ENCODE results near the gene RSPO4. TPM values are rescaled to one million over a fixed set of nuclear protein-coding genes. Genes with fewer than 3 reads are reported as not detected.

RSPO4 gene
- total and polyA plus RNA-seq, 2 donors from 2014 or later = 0.13 to 0.45 TPM

DNA sequence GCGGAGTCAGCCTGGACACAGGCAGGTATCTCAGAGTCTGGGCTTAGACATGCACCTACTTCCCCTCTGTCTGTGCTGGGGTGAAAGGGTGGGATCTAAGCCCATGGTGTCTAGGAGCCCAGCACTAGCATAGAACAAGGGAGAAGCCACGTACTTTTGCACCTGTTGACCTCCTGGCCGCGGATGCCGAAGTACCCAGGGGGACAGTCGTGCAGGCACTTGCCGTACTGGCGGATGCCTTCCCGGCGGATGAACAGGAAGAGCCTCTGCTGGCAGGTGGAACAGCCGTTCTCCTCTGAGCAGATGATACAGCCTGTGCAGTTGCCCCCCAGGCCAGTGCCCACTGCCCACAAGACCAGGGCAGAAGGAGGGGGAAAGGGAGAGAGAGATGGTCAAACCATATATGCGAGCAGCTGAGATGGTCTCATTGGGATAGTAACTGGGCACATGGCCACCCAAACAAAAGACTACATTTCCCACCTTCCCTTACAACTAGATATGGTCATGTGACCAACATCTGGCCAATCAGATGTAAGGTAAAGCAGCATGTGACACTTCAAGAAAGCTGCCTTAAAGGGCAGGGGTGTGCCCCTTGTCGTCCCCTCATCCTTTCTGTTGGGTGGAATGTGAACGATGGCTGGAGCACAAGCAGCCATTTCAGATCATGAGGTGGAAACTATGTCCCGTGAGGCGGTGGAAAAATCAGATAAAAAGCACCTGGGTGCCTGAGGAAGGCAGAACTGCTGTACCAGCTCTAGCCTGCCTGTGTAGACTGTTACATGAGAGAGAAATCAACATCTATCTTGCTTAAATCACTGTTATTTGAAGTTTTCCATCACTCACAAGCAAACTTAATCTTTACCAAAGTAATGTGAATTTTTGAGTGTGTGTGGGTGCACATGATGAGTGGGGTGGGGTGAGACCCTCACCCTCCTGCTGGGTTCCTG is 34.0 kb downstream of the RSPO4 start:
- Histone ChIP-seq H3K4me3 (ENCODE audit: low read length in 3 of 3) (no peak overlapping the region), H3K36me3 (ENCODE audit: control insufficient read depth in 2 of 3, insufficient read depth in 3 of 3, low read length in 3 of 3) (no peaks in the 10 kb centered on the region), H3K27ac (ENCODE audit: low read depth in 2 of 2, low read length in 2 of 2) (no peak overlapping the region), H3K27me3 (ENCODE audit: control insufficient read depth, insufficient read depth, low read length) (no peaks in the 10 kb centered on the region), H3K9ac (ENCODE audit: low read length in 3 of 3) (no peak overlapping the region), H3K4me1 (ENCODE audit: control insufficient read depth in 2 of 3, insufficient read depth in 2 of 3, low read depth in 1 of 3, low read length in 3 of 3) (no peaks in the 10 kb centered on the region), H3K9me3 (ENCODE audit: control insufficient read depth in 2 of 3, insufficient read depth in 1 of 3, low read length in 3 of 3) (no peaks in the 10 kb centered on the region)
- intact Hi-C loops (cut with DNase I) = no loop called here
- DNase-seq (peak in 1 of 5 donors; percentile 28), FAIRE-seq (no peak)
- TF ChIP-seq, protein P1, sequence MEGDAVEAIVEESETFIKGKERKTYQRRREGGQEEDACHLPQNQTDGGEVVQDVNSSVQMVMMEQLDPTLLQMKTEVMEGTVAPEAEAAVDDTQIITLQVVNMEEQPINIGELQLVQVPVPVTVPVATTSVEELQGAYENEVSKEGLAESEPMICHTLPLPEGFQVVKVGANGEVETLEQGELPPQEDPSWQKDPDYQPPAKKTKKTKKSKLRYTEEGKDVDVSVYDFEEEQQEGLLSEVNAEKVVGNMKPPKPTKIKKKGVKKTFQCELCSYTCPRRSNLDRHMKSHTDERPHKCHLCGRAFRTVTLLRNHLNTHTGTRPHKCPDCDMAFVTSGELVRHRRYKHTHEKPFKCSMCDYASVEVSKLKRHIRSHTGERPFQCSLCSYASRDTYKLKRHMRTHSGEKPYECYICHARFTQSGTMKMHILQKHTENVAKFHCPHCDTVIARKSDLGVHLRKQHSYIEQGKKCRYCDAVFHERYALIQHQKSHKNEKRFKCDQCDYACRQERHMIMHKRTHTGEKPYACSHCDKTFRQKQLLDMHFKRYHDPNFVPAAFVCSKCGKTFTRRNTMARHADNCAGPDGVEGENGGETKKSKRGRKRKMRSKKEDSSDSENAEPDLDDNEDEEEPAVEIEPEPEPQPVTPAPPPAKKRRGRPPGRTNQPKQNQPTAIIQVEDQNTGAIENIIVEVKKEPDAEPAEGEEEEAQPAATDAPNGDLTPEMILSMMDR (IDR thresholded peaks at IDR 0.05; ENCODE audit: borderline replicate concordance, extremely low read depth, insufficient read depth) = no peak

DNA sequence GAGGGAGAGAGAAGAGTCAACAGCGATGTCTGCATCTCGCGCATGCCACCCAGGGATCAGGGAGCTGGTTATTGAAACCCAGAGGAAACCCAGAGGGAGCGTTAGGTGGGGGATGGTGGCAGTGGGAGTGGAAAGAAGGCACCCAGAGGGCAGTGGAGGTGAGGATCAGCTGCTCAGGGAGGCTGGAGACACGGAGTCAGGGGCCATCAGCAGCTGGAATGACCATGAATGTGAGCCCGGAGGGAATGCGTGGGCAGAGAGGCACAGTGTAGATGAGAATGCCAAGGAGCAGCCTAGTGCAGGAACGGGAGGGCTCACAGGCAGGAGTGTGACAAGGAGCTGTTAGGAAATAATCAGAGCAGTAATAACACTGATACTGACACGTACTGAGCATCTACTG is 36.2 kb downstream of the RSPO4 start:
- TF ChIP-seq, protein P1 (IDR thresholded peaks at IDR 0.05; ENCODE audit: borderline replicate concordance, extremely low read depth, insufficient read depth) = no peak
- intact Hi-C loops (cut with DNase I) = no loop called here
- peak in 4 of 5 donors; percentile 54 to 70 (median 60) for DNase-seq
- Histone ChIP-seq H3K9ac (ENCODE audit: low read length in 3 of 3) (no peak overlapping the region), H3K4me3 (ENCODE audit: low read length in 3 of 3) (no peak overlapping the region), H3K9me3 (ENCODE audit: control insufficient read depth in 2 of 3, insufficient read depth in 1 of 3, low read length in 3 of 3) (no peaks in the 10 kb centered on the region), H3K4me1 (ENCODE audit: control insufficient read depth in 2 of 3, insufficient read depth in 2 of 3, low read depth in 1 of 3, low read length in 3 of 3) (no peaks in the 10 kb centered on the region), H3K27ac (ENCODE audit: low read depth in 2 of 2, low read length in 2 of 2) (no peak overlapping the region), H3K36me3 (ENCODE audit: control insufficient read depth in 2 of 3, insufficient read depth in 3 of 3, low read length in 3 of 3) (no peaks in the 10 kb centered on the region), H3K27me3 (ENCODE audit: control insufficient read depth, insufficient read depth, low read length) (no peaks in the 10 kb centered on the region)
- no peak for FAIRE-seq

GRCh38 chr20:963795-964194 is 38.3 kb downstream of the RSPO4 start:
- intact Hi-C loops (cut with DNase I) = no loop called here
- H3K27ac ChIP-seq (ENCODE audit: low read depth in 2 of 2, low read length in 2 of 2) = no peak overlapping the region
- DNase-seq (no peak), FAIRE-seq (no peak)
- TF ChIP-seq, protein P1 (IDR thresholded peaks at IDR 0.05; ENCODE audit: borderline replicate concordance, extremely low read depth, insufficient read depth) = no peak
- no peak overlapping the region for H3K4me3 ChIP-seq (ENCODE audit: low read length in 3 of 3)
- H3K9me3 ChIP-seq (ENCODE audit: control insufficient read depth in 2 of 3, insufficient read depth in 1 of 3, low read length in 3 of 3) = no peaks in the 10 kb centered on the region
- no peaks in the 10 kb centered on the region for H3K4me1 ChIP-seq (ENCODE audit: control insufficient read depth in 2 of 3, insufficient read depth in 2 of 3, low read depth in 1 of 3, low read length in 3 of 3)
- no peaks in the 10 kb centered on the region for H3K27me3 ChIP-seq (ENCODE audit: control insufficient read depth, insufficient read depth, low read length)
- H3K36me3 ChIP-seq (ENCODE audit: control insufficient read depth in 2 of 3, insufficient read depth in 3 of 3, low read length in 3 of 3) = no peaks in the 10 kb centered on the region
- H3K9ac ChIP-seq (ENCODE audit: low read length in 3 of 3) = no peak overlapping the region

All from kidney (tissue), 14 donors.